Activated CD4-positive, alpha-beta memory T cell treated with anti-CD3 and anti-CD28 coated beads, Interleukin-2, amount 10 ng/mL, durations not matched to agents 7 days and 5 days (primary cell): ENCODE results near the gene GRIN3B. TPM values are rescaled to one million over a fixed set of nuclear protein-coding genes. Genes with fewer than 3 reads are reported as not detected.
"Not testable (repeated sequence)": the region's sequence is repeated elsewhere in the genome, so short reads cannot be mapped to it uniquely, and the experiment has no call there.

Experiments used
- CTCF ChIA-PET: fragments of 350-600 bp; sonication (Branson Sonifier 250); formaldehyde crosslinking; loops from one replicate; lab custom pipeline; 2021; ENCODE audit warnings: antibody characterized with exemption, inconsistent platforms; lab: Charles Lee
- POLR2A ChIA-PET: fragments of 350-600 bp; sonication (Branson Sonifier 250); formaldehyde crosslinking; loops from one replicate; lab custom pipeline; 2021; ENCODE audit warnings: antibody characterized with exemption; lab: Charles Lee
- DNase-seq: peaks from one replicate; pipeline ENCODE4 v3.0.0-alpha.2; 2020
- H3K27ac Mint-ChIP-seq: one replicate; pipeline ENCODE4 v1.8.0; 2021; ENCODE audit warnings: mild to moderate bottlenecking, mixed read lengths
- H3K27me3 Mint-ChIP-seq: one replicate; pipeline ENCODE4 v1.8.0; 2021; ENCODE audit warnings: mixed read lengths
- H3K36me3 Mint-ChIP-seq: one replicate; pipeline ENCODE4 v1.8.0; 2021; ENCODE audit warnings: low read depth, mixed read lengths
- H3K4me1 Mint-ChIP-seq: one replicate; pipeline ENCODE4 v1.8.0; 2021; ENCODE audit warnings: mixed read lengths
- H3K4me3 Mint-ChIP-seq: one replicate; pipeline ENCODE4 v1.8.0; 2021; ENCODE audit warnings: mild to moderate bottlenecking, mixed read lengths
- H3K9me3 Mint-ChIP-seq: one replicate; pipeline ENCODE4 v1.8.0; 2021; ENCODE audit warnings: mixed read lengths
- total RNA-seq, 2 experiments: library from RNA; stranded (reverse); gene quantifications; one replicate each; pipeline ENCODE4 v1.2.3, GENCODE V29; 2021

Gene GRIN3B
- total RNA-seq, 2 experiments from 2014 or later, result 0.08 TPM; not detected in 1

DNA sequence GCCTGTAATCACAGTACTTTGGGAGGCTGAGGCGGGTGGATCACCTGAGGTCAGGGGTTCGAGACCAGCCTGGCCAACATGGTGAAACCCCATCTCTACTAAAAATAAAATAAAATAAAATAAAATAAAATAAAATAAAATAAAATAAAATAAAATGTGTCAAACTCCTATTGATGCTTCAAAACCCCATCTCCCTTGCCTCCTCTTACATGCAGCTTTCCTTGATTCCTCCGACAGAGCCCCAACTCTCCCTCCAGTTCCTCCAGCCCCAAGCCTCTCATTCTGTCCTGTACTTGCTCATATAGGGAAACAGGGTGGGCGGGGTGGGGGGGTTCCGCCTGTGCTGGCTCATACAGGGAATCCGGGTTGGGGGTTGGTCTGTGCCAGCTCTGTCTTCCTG, 24.9 kb downstream of the GRIN3B start:
- not testable (repeated sequence) for H3K4me3 Mint-ChIP-seq, H3K27ac Mint-ChIP-seq, DNase-seq, H3K27me3 Mint-ChIP-seq, H3K9me3 Mint-ChIP-seq
- ChIA-PET CTCF (interaction anchor here (5.1 kb wide), 1 partner anchor 13 kb away, joined by 34 read pairs; the partner anchor contains the start of gene ABCA7), POLR2A (interaction anchor here (6.9 to 8.8 kb wide), 2 partner anchors 13 to 55 kb away, joined by 50 to 134 read pairs; partner anchors contain the start of gene ABCA7)
- Mint-ChIP-seq H3K4me1 (peaks cover 26% of the 10 kb centered on the region), H3K36me3 (peaks cover 28% of the 10 kb centered on the region)

DNA sequence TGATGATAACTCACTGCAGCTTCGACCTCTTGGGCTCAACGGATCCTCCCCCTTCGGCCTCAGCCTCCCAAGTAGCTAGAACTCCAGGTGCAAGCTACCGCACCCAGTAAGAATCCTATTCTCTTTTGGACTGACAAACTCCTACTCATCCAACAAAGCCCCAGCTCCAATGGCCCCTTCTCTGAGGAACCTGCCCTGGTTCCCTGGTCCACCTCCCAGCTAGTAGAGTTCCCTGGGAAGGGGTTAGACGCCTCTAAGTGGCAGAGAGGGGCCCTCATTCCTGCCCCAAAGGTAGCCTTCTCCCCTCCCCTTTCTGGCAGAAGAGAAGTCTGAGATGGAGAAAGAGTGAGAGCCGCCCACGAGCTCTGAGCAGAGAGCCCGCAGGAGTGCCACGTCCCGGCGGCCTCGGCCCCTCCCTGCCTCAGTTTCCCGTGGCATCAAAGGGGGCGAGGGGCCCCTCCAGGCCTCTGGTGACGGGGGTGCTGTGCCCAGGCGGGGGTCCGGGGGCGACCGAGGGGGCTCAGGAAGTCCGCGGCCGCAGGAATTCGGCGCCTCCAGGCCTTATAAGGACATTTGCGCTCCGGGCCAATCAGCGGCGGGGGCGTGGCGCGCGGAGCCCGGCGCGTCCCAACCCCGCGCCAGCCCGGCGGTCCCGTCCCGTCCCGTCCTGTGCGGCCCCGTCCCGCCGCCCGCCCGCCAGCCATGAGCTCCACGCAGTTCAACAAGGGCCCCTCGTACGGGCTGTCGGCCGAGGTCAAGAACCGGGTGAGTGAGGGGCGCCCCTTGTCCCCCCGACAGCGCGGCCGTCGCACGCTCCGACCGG, 26.0 kb downstream of the GRIN3B start, which contains the start of gene CNN2:
Gene CNN2 (plus strand): TSS at position 649 of the 823 bp plus-strand sequence. CDS start 54 bp downstream, at position 703.
- H3K36me3 Mint-ChIP-seq, result peaks cover 34% of the 10 kb centered on the region
- no peaks in the 10 kb centered on the region for H3K27me3 Mint-ChIP-seq
- peak within 1 kb of the TSS; percentile 97 for H3K4me3 Mint-ChIP-seq
- ChIA-PET POLR2A (interaction anchor here (0.9 to 8.8 kb wide), 10 partner anchors 12 to 243 kb away, joined by 3 to 134 read pairs (median 28); partner anchors contain the start of genes ABCA7, ARHGAP45, CIRBP and GPX4), CTCF (interaction anchor here (0.7 to 5.1 kb wide), 4 partner anchors 12 to 218 kb away, joined by 3 to 34 read pairs (median 6); partner anchors contain the start of genes ABCA7 and ARHGAP45)
- no peaks in the 10 kb centered on the region for H3K9me3 Mint-ChIP-seq
- peaks cover 34% of the 10 kb centered on the region for H3K4me1 Mint-ChIP-seq
- peak within 1 kb of the TSS; percentile 95 for H3K27ac Mint-ChIP-seq
- peak; percentile 78 for DNase-seq

DNA sequence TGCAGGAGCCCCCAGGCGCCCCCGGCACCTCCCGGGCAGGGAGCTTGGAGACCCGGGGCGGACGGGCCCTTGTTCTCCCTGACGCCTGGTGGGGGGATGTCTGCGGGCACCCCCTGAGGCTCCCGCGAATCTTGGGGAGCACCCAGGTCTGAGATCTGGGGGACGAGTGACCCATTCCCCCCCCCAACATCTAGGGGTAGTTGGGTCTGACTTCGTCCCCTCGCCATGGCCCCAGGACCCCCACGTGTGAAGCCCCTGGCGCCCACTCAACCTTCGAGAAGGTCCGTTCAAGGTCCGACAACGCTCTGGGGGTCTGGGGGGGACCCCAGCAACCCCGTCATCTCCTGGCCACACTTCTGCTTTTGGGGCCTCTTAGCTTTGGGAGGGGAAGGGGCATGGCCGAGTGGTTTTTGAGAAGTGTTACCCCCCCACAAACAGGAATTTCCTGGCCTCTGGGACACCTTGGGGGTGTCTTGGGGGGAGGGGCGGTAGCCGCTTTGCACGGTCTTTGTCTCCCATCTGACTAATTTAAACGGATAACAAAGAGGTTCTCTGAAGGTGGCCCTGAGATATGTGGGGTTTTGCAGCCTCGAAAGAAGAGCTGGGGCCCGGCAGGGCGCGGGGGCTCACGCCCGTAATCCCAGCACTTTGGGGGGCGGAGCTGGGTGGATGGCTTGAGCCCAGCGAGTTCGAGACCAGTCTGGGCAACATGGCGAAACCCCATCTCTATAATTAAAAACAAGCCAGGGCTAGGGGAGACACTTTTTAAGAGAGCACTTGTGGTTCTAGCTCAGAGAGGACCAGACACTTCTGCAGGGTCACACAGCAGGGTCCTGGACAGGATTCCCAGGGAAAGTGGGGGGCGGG, 26.8 kb downstream of the GRIN3B start:
- Mint-ChIP-seq H3K4me1 (peaks cover 27% of the 10 kb centered on the region), H3K4me3 (peak overlapping the region; percentile 97), H3K27me3 (no peaks in the 10 kb centered on the region), H3K9me3 (no peaks in the 10 kb centered on the region), H3K27ac (peak overlapping the region; percentile 95), H3K36me3 (peaks cover 38% of the 10 kb centered on the region)
- CTCF ChIA-PET, result interaction anchor here (0.7 to 5.1 kb wide), 6 partner anchors 11 to 218 kb away, joined by 3 to 34 read pairs (median 4); partner anchors contain the start of genes ABCA7 and ARHGAP45
- POLR2A ChIA-PET, result interaction anchor here (0.7 to 8.8 kb wide), 17 partner anchors 7 to 384 kb away, joined by 3 to 134 read pairs (median 8); partner anchors contain the start of genes ABCA7, ARHGAP45, CIRBP and GPX4
- peak; percentile 55 for DNase-seq

DNA sequence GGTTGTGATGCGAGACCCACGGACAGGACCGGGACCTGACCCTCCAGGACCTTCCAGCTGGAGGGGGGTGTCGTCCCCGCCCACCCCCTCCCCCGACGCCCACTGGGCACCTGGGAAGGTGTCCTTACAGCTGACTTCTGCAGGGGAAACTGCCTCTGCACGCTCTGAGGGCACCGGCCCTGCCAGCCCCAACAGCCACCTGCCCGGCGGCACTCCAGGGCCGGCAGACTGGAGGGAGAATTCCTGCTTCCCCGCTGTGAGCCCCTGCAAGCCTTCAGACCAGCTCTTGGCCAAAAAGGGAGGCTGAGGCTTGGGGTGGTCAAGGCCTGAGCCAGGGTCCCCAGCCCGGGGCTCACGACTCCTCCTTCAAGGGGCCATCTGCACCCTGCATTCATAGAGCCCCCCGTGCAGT, 27.4 kb downstream of the GRIN3B start:
- Mint-ChIP-seq H3K27me3 (no peaks in the 10 kb centered on the region), H3K36me3 (peaks cover 45% of the 10 kb centered on the region), H3K4me3 (peak overlapping the region; percentile 97), H3K9me3 (no peaks in the 10 kb centered on the region), H3K4me1 (peaks cover 33% of the 10 kb centered on the region), H3K27ac (peak overlapping the region; percentile 91)
- DNase-seq, result peak; percentile 44
- ChIA-PET POLR2A (interaction anchor here (0.7 to 8.8 kb wide), 17 partner anchors 7 to 383 kb away, joined by 3 to 134 read pairs (median 8); partner anchors contain the start of genes ABCA7, ARHGAP45, CIRBP and GPX4), CTCF (interaction anchor here (0.7 to 5.1 kb wide), 7 partner anchors 11 to 217 kb away, joined by 3 to 34 read pairs (median 4); partner anchors contain the start of genes ABCA7 and ARHGAP45)

DNA sequence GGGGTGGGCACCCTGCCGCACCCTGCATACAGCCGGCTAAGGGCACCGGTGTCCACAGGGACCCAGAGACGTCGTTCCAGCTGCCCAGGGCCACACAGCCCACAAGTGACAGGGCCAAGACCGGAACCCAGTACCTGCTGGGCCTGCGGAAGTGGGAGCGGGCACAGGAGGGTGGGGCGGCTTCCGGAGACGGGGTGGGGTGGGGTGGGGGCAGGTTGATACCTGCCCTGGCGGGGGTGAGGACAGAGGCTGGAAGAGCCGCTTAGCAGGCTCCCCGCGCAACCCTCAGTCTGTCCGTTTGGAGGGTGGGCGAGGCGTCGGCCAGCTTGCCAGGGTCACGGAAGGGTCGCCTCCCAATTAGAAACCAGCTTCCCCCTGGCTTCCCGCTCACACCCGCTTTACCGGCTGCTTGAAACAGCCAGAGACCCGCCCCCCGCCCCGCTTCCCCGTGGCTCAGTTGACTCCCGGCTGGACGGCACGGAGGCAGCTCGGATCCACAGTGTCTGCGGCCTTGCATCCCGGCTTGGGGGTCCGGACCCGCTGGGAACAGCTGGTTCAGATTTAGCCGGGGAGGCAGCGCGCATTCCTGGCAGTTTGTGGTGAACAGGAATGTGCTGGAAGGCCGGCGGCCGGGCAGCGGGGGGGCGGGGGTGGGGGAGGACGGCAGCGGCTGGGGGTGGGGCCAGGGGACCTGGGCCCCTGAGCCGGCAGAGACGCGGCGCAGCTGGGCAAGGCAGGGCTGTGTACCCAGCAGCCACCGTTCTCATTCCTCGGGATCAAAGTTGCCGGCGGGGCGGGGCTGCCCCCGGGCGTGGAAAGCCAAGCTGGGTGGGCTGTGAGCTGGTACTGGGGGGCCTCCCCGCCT, 28.1 kb downstream of the GRIN3B start:
- H3K4me1 Mint-ChIP-seq, result peaks cover 36% of the 10 kb centered on the region
- H3K27ac Mint-ChIP-seq, result peak overlapping the region; percentile 91
- ChIA-PET POLR2A (interaction anchor here (0.7 to 8.8 kb wide), 18 partner anchors 8 to 382 kb away, joined by 3 to 134 read pairs (median 8); partner anchors contain the start of genes ABCA7, ARHGAP45, CIRBP and GPX4), CTCF (interaction anchor here (0.7 to 5.1 kb wide), 6 partner anchors 10 to 241 kb away, joined by 3 to 34 read pairs (median 4); partner anchors contain the start of genes ABCA7, ARHGAP45 and CIRBP)
- H3K9me3 Mint-ChIP-seq, result no peaks in the 10 kb centered on the region
- DNase-seq, result peak; percentile 77
- H3K27me3 Mint-ChIP-seq, result no peaks in the 10 kb centered on the region
- H3K36me3 Mint-ChIP-seq, result peaks cover 51% of the 10 kb centered on the region
- H3K4me3 Mint-ChIP-seq, result peak overlapping the region; percentile 97

DNA sequence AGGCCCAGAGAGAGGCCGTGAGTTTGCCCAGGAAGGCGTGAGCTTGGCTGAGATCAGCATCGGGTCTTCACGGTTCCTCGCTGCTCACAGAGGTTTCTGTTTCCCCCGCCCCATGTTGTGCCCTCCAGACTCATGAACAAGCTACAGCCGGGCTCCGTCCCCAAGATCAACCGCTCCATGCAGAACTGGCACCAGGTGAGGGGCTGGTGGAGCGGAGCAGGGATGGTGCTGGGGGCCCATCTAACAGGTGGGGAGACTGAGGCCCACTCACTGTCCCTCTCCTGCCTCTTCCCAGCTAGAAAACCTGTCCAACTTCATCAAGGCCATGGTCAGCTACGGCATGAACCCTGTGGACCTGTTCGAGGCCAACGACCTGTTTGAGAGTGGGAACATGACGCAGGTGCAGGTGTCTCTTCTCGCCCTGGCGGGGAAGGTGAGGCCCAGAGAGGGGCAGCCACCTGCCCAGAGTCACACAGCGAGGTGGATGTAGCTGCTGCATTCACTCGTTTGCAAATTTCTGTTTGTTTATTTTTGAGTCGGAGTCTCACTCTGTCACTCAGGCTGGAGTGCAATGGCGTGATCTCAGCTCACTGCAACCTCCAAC, 32.1 kb downstream of the GRIN3B start:
- Mint-ChIP-seq H3K4me3 (no peak overlapping the region), H3K36me3 (peaks cover 68% of the 10 kb centered on the region), H3K9me3 (no peaks in the 10 kb centered on the region), H3K27me3 (no peaks in the 10 kb centered on the region), H3K4me1 (peaks cover 56% of the 10 kb centered on the region), H3K27ac (no peak overlapping the region)
- no peak for DNase-seq
- ChIA-PET POLR2A (interaction anchor here (0.6 to 8.8 kb wide), 7 partner anchors 6 to 237 kb away, joined by 3 to 134 read pairs (median 3); partner anchors contain the start of gene ABCA7), CTCF (interaction anchor here (4.4 kb wide), 1 partner anchor 212 kb away, joined by 17 read pairs; no protein-coding TSS in a partner anchor)

DNA sequence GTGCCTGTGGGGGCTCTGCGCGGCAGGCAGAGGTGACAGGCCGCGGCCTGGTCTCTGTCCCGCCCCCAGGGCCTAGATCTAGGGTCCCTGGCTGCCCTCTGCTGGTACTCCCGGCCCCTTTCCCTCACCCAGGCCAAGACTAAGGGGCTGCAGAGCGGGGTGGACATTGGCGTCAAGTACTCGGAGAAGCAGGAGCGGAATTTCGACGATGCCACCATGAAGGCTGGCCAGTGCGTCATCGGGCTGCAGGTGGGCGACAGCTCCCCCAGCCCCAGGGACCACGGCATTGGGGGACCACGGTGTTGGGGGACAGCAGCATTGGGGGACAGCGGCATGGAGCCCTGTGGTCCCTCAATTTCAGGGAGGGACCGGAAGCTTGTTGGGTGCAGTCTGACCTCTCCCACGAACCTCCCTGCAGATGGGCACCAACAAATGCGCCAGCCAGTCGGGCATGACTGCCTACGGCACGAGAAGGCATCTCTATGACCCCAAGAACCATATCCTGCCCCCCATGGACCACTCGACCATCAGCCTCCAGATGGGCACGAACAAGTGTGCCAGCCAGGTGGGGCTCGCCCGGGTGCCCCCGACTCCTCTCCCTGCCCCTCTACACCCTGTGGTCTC, 35.9 kb downstream of the GRIN3B start:
- ChIA-PET CTCF (interaction anchor here (6.4 kb wide), 1 partner anchor 9 kb away, joined by 34 read pairs; the partner anchor contains the start of gene CNN2), POLR2A (interaction anchor here (0.6 to 7.2 kb wide), 6 partner anchors 8 to 463 kb away, joined by 3 to 134 read pairs (median 6); partner anchors contain the start of genes CNN2, RNU6-2 and TMEM259)
- H3K4me3 Mint-ChIP-seq, result no peak overlapping the region
- H3K9me3 Mint-ChIP-seq, result no peaks in the 10 kb centered on the region
- H3K27me3 Mint-ChIP-seq, result no peaks in the 10 kb centered on the region
- H3K27ac Mint-ChIP-seq, result peak overlapping the region; percentile 75
- peaks cover 62% of the 10 kb centered on the region for H3K36me3 Mint-ChIP-seq
- DNase-seq, result no peak
- H3K4me1 Mint-ChIP-seq, result peaks cover 68% of the 10 kb centered on the region

DNA sequence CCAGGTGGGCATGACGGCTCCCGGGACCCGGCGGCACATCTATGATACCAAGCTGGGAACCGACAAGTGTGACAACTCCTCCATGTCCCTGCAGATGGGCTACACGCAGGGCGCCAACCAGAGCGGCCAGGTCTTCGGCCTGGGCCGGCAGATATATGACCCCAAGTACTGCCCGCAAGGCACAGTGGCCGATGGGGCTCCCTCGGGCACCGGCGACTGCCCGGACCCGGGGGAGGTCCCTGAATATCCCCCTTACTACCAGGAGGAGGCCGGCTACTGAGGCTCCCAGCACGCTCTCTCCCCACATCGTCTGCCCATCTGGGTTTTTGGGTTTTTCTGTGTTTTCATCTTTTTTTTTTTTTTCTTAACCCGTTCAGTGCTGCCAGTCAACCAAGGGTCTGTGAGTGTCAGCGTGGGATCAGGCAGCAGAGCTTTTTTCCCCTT, 37.4 kb downstream of the GRIN3B start:
- CTCF ChIA-PET, result interaction anchor here (0.7 to 6.4 kb wide), 2 partner anchors 10 to 28 kb away, joined by 3 to 34 read pairs; partner anchors contain the start of gene CNN2
- Mint-ChIP-seq H3K9me3 (no peaks in the 10 kb centered on the region), H3K36me3 (peaks cover 55% of the 10 kb centered on the region), H3K4me1 (peaks cover 71% of the 10 kb centered on the region), H3K27me3 (no peaks in the 10 kb centered on the region), H3K4me3 (peak overlapping the region; percentile 47), H3K27ac (peak overlapping the region; percentile 90)
- POLR2A ChIA-PET, result interaction anchor here (1.0 to 7.2 kb wide), 8 partner anchors 10 to 50 kb away, joined by 3 to 134 read pairs (median 6); partner anchors contain the start of genes ARHGAP45, CNN2, RNU6-2 and TMEM259
- DNase-seq, result no peak

DNA sequence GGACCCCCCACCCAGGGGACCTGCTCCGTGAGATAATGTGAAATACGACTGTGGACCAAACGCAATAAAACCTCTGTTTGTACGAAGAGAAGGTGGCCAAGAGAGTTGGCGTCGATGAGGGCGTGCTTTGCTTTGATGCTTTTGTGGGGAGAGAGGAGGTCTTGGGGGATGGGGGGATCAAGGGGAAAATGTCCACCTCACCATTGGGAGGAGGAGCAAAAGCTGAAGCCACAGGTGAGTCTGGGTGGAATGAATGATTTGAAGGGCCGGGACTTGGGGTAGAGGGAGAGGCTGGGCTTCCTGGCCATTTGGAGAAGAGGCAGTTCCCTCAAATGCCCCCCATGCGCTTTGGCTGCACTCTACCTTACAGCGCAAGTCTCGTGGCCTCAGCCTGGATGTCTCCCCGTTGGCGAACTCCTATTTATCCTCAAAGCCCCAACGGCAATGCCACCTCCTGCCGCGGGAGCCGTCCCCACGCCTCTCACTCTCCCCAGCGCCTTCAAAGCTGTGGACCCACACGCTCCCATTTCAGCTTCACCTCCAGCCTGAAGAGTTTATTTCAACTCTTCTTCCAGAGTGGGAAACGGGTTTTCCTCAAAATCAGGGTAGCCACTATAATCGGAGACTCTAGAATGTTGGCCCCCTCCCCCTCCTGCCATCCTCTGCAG, 38.9 kb downstream of the GRIN3B start:
- H3K4me3 Mint-ChIP-seq, result peak overlapping the region; percentile 97
- ChIA-PET POLR2A (interaction anchor here (0.7 to 7.2 kb wide), 23 partner anchors 8 to 230 kb away, joined by 3 to 134 read pairs (median 5); partner anchors contain the start of genes ARHGAP45, CNN2, GPX4 and RNU6-2), CTCF (interaction anchor here (0.6 to 6.4 kb wide), 5 partner anchors 9 to 884 kb away, joined by 3 to 34 read pairs (median 4); partner anchors contain the start of genes ARHGAP45 and CNN2)
- H3K27me3 Mint-ChIP-seq, result no peaks in the 10 kb centered on the region
- peak overlapping the region; percentile 90 for H3K27ac Mint-ChIP-seq
- H3K36me3 Mint-ChIP-seq, result peaks cover 50% of the 10 kb centered on the region
- H3K9me3 Mint-ChIP-seq, result no peaks in the 10 kb centered on the region
- peaks cover 65% of the 10 kb centered on the region for H3K4me1 Mint-ChIP-seq
- no peak for DNase-seq
